Osteocyte (in vitro differentiated cells): ENCODE results near the gene ZNF225. TPM values are rescaled to one million over a fixed set of nuclear protein-coding genes. Genes with fewer than 3 reads are reported as not detected.

Source experiments
- DNase-seq: peaks from one replicate; pipeline ENCODE4 v3.0.0; 2021; ENCODE audit warnings: mixed read lengths; ENCODE audit not compliant: unreplicated experiment; ENCODE audit errors: extremely low spot score
- H3K27ac Mint-ChIP-seq: one replicate; pipeline ENCODE4 v1.8.0; 2021; ENCODE audit warnings: mild to moderate bottlenecking, mixed read lengths; ENCODE audit not compliant: unreplicated experiment
- H3K27me3 Mint-ChIP-seq: one replicate; pipeline ENCODE4 v1.8.0; 2021; ENCODE audit warnings: mixed read lengths; ENCODE audit not compliant: unreplicated experiment
- H3K36me3 Mint-ChIP-seq: one replicate; pipeline ENCODE4 v1.8.0; 2021; ENCODE audit warnings: mixed read lengths; ENCODE audit not compliant: unreplicated experiment
- H3K4me1 Mint-ChIP-seq: one replicate; pipeline ENCODE4 v1.8.0; 2021; ENCODE audit warnings: mixed read lengths; ENCODE audit not compliant: unreplicated experiment
- H3K4me3 Mint-ChIP-seq: one replicate; pipeline ENCODE4 v1.8.0; 2021; ENCODE audit warnings: mild to moderate bottlenecking, moderate library complexity, mixed read lengths; ENCODE audit not compliant: unreplicated experiment
- H3K9me3 Mint-ChIP-seq: one replicate; pipeline ENCODE4 v1.8.0; 2021; ENCODE audit warnings: mixed read lengths; ENCODE audit not compliant: unreplicated experiment
- CTCF ChIP-seq: fragments of 200-600 bp; sonication (generic); IDR thresholded peaks from 2 replicates; pipeline ENCODE4 v1.5.0; 2021; ENCODE audit warnings: antibody characterized with exemption, mild to moderate bottlenecking, moderate library complexity
- total RNA-seq: library from RNA; stranded (reverse); gene quantifications from 2 replicates; pipeline ENCODE4 v1.2.1, GENCODE V29; 2021

The ZNF225 gene
- total RNA-seq, 1 donor from 2014 or later, result 6.1 TPM

- peaks cover 30% of the 10 kb centered on the region for H3K36me3 Mint-ChIP-seq
- H3K4me1 Mint-ChIP-seq, result peaks cover 20% of the 10 kb centered on the region
- no peaks in the 10 kb centered on the region for H3K27me3 Mint-ChIP-seq
- H3K4me3 Mint-ChIP-seq, result peak overlapping the region; percentile 93
- no peak for DNase-seq
- H3K9me3 Mint-ChIP-seq, result peaks cover 30% of the 10 kb centered on the region
- no peak for TF ChIP-seq CTCF
- H3K27ac Mint-ChIP-seq, result peak overlapping the region; percentile 88
Measured at GRCh38 chr19:44072543-44073401, 40.4 kb upstream of the ZNF225 start.

GRCh38 chr19:44076325-44076724 is 36.9 kb upstream of the ZNF225 start:
- no peak for DNase-seq
- peaks cover 17% of the 10 kb centered on the region for H3K4me1 Mint-ChIP-seq
- H3K27ac Mint-ChIP-seq, result no peak overlapping the region
- peaks cover 30% of the 10 kb centered on the region for H3K36me3 Mint-ChIP-seq
- no peaks in the 10 kb centered on the region for H3K27me3 Mint-ChIP-seq
- TF ChIP-seq CTCF, result no peak
- no peak overlapping the region for H3K4me3 Mint-ChIP-seq
- peaks cover 5% of the 10 kb centered on the region for H3K9me3 Mint-ChIP-seq

DNA sequence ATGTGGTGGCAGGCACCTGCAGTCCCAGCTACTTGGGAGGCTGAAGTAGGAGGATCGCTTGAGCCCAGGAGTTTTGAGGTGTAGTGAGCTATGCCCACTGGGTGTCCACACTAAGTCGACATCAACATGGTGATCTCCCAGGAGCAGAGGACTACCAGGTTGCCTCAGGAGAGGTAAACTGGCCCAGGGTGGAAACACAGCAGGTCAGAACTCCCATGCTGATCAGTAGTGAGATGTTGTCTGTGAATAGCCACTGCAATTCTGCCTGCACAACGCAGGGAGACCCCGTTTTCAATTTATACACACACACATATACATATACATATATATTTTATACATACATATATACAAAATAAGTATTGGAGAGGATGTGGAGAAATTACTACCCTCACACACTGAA is 21.1 kb upstream of the ZNF225 start:
- no peak overlapping the region for H3K27ac Mint-ChIP-seq
- no peaks in the 10 kb centered on the region for H3K27me3 Mint-ChIP-seq
- peaks cover 15% of the 10 kb centered on the region for H3K36me3 Mint-ChIP-seq
- H3K4me3 Mint-ChIP-seq, result no peak overlapping the region
- H3K9me3 Mint-ChIP-seq, result peaks cover under 1% of the 10 kb centered on the region
- no peak for TF ChIP-seq CTCF
- peak; percentile 57 for DNase-seq
- peaks cover 13% of the 10 kb centered on the region for H3K4me1 Mint-ChIP-seq

GRCh38 chr19:44093931-44094765 is 19.1 kb upstream of the ZNF225 start, which contains the start of gene ZNF224:
ZNF224 (plus strand) TSS chr19:44094361; CDS start chr19:44097874, 3,513 bp downstream.
- DNase-seq, result peak; percentile 96
- peaks cover 25% of the 10 kb centered on the region for H3K36me3 Mint-ChIP-seq
- no peak for TF ChIP-seq CTCF
- H3K4me1 Mint-ChIP-seq, result peaks cover 14% of the 10 kb centered on the region
- peak within 1 kb of the TSS; percentile 93 for H3K27ac Mint-ChIP-seq
- H3K4me3 Mint-ChIP-seq, result peak within 1 kb of the TSS; percentile 94
- peaks cover 4% of the 10 kb centered on the region for H3K9me3 Mint-ChIP-seq
- H3K27me3 Mint-ChIP-seq, result no peaks in the 10 kb centered on the region

DNA sequence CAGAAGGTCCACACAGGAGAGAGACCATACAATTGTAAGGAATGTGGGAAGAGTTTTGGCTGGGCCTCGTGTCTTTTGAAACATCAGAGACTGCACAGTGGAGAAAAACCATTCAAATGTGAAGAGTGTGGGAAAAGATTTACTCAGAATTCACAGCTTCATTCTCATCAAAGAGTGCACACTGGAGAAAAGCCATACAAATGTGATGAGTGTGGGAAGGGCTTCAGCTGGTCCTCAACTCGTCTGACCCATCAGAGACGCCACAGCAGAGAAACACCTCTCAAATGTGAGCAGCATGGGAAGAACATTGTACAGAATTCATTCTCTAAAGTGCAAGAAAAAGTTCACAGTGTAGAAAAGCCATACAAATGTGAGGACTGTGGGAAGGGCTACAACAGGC is 5.4 kb upstream of the ZNF225 start:
- no peak overlapping the region for H3K27ac Mint-ChIP-seq
- no peak for TF ChIP-seq CTCF
- H3K4me3 Mint-ChIP-seq, result no peak overlapping the region
- DNase-seq, result no peak
- H3K27me3 Mint-ChIP-seq, result no peaks in the 10 kb centered on the region
- H3K4me1 Mint-ChIP-seq, result peaks cover 6% of the 10 kb centered on the region
- peaks cover 62% of the 10 kb centered on the region for H3K36me3 Mint-ChIP-seq
- H3K9me3 Mint-ChIP-seq, result peaks cover 49% of the 10 kb centered on the region
